Loucy (cell line): ENCODE data around the gene ADGRB3.
"Not testable (repeated sequence)": the region's sequence is repeated elsewhere in the genome, so short reads cannot be mapped to it uniquely, and the experiment has no call there.

Experiments
- H2AFZ ChIP-seq: fragments of 200-600 bp; sonication (generic); 2 replicates; pipeline ENCODE4 v1.6.0; 2016; ENCODE audit warnings: antibody characterized with exemption, mild to moderate bottlenecking, low read length, moderate library complexity
- H3F3A ChIP-seq: fragments of 200-600 bp; 2 replicates; pipeline ENCODE4 v1.6.0; 2016; ENCODE audit warnings: antibody characterized with exemption, low read depth, mild to moderate bottlenecking
- H3K27me3 ChIP-seq: fragments of 200-600 bp; sonication (generic); 2 replicates; pipeline ENCODE4 v1.6.1; 2014; ENCODE audit warnings: low read length, mild to moderate bottlenecking; ENCODE audit not compliant: insufficient read depth, poor library complexity, severe bottlenecking
- H3K36me3 ChIP-seq: fragments of 200-600 bp; sonication (generic); 2 replicates; pipeline ENCODE4 v1.6.1; 2016; ENCODE audit warnings: low read length; ENCODE audit not compliant: insufficient read depth
- H3K4me1 ChIP-seq: fragments of 200-600 bp; sonication (generic); 2 replicates; pipeline ENCODE4 v1.5.1; 2014; ENCODE audit warnings: low read length, mild to moderate bottlenecking; ENCODE audit not compliant: insufficient read depth, poor library complexity, severe bottlenecking
- H3K4me2 ChIP-seq: fragments of 200-600 bp; sonication (generic); 2 replicates; pipeline ENCODE4 v1.6.0; 2014; ENCODE audit warnings: antibody characterized with exemption, low read length, low read depth, mild to moderate bottlenecking; ENCODE audit not compliant: poor library complexity, severe bottlenecking
- H3K4me3 ChIP-seq: fragments of 200-600 bp; sonication (generic); 2 replicates; pipeline ENCODE4 v1.5.1; 2014; ENCODE audit warnings: low read length, mild to moderate bottlenecking, mixed read lengths; ENCODE audit not compliant: poor library complexity, severe bottlenecking
- H3K79me2 ChIP-seq: fragments of 200-600 bp; sonication (generic); 2 replicates; pipeline ENCODE4 v1.6.1; 2014; ENCODE audit warnings: low read length; ENCODE audit not compliant: insufficient read depth
- H3K9ac ChIP-seq: fragments of 200-600 bp; sonication (generic); 2 replicates; pipeline ENCODE4 v1.6.0; 2014; ENCODE audit warnings: mild to moderate bottlenecking, low read depth, low read length, moderate library complexity; ENCODE audit not compliant: poor library complexity, severe bottlenecking
- H3K9me2 ChIP-seq: fragments of 200-600 bp; sonication (generic); replicated peaks from 2 replicates; pipeline ENCODE4 v1.6.1; 2016; ENCODE audit warnings: low read depth, low read length, mixed read lengths
- H3K9me3 ChIP-seq: fragments of 200-600 bp; sonication (generic); 2 replicates; pipeline ENCODE4 v1.6.1; 2014; ENCODE audit warnings: mild to moderate bottlenecking, antibody characterized with exemption, low read length, low read depth; ENCODE audit not compliant: insufficient read depth
- H4K20me1 ChIP-seq: fragments of 200-600 bp; sonication (generic); 2 replicates; pipeline ENCODE4 v1.6.0; 2014; ENCODE audit warnings: antibody characterized with exemption, low read length, mild to moderate bottlenecking; ENCODE audit not compliant: insufficient read depth, poor library complexity, severe bottlenecking
- EZH2phosphoT487 ChIP-seq: fragments of 200-600 bp; IDR thresholded peaks from 2 replicates; pipeline ENCODE4 v1.6.1; 2018; ENCODE audit warnings: antibody characterized with exemption, mild to moderate bottlenecking, moderate library complexity, borderline replicate concordance
- TF ChIP-seq, protein P1 (sequence below): fragments of 200-600 bp; sonication (generic); conservative IDR thresholded peaks from 2 replicates; pipeline ENCODE4 v1.5.1; 2014; ENCODE audit warnings: mild to moderate bottlenecking, antibody characterized with exemption, low read length

The ADGRB3 gene

DNA sequence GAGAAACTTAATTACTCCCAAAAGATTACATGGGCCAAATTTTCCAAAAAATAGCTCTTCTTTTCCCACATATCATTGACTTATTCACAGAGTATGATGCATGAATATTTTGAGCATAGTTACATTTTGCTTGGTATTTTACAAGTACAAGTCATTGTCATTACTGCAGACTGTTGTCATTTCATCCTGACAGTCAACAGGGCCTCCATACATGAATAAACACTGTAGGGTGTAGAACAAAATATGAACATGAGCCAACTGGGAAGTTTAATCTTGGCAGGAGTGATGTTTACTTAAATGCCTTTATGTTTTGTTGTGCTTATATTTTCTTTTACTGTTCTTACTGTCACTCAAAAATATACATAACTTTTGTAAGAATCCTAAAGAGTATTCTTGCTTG is 340.7 kb downstream of the ADGRB3 start:
- Histone ChIP-seq H3K9me3 (no peaks in the 10 kb centered on the region), H4K20me1 (no peaks in the 10 kb centered on the region), H3K4me1 (no peaks in the 10 kb centered on the region), H3K9ac (no peak overlapping the region), H3K27me3 (no peaks in the 10 kb centered on the region), H3K4me2 (no peak overlapping the region), H3K9me2 (no peaks in the 10 kb centered on the region), H3F3A (no peaks in the 10 kb centered on the region), H3K4me3 (no peak overlapping the region), H2AFZ (no peak overlapping the region), H3K36me3 (no peaks in the 10 kb centered on the region), H3K79me2 (no peaks in the 10 kb centered on the region)
- TF ChIP-seq, protein P1, sequence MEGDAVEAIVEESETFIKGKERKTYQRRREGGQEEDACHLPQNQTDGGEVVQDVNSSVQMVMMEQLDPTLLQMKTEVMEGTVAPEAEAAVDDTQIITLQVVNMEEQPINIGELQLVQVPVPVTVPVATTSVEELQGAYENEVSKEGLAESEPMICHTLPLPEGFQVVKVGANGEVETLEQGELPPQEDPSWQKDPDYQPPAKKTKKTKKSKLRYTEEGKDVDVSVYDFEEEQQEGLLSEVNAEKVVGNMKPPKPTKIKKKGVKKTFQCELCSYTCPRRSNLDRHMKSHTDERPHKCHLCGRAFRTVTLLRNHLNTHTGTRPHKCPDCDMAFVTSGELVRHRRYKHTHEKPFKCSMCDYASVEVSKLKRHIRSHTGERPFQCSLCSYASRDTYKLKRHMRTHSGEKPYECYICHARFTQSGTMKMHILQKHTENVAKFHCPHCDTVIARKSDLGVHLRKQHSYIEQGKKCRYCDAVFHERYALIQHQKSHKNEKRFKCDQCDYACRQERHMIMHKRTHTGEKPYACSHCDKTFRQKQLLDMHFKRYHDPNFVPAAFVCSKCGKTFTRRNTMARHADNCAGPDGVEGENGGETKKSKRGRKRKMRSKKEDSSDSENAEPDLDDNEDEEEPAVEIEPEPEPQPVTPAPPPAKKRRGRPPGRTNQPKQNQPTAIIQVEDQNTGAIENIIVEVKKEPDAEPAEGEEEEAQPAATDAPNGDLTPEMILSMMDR: no peak
- no peak for TF ChIP-seq EZH2phosphoT487

DNA sequence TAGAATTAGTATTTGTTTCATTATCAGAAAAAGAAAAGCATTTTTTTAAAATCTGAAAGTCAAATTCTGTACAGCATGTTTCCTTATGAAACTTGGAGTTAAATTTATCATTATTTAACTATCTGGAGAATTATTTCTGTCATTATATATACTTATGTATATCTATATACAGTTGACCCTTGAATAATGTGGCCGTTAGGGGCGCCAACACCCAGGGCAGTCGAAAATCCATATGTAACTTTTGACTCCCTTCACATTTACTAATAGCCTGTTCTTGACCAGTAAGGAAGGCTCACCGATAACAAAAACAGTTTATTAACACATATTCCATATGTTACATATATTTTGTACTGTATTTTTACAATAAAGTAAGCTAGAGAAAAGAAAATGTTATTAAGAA is 341.2 kb downstream of the ADGRB3 start:
- H3K27me3 ChIP-seq: no peaks in the 10 kb centered on the region
- no peak overlapping the region for H3K4me3 ChIP-seq
- TF ChIP-seq, protein P1: peak; percentile 33
- TF ChIP-seq EZH2phosphoT487: no peak
- H3K79me2 ChIP-seq: no peaks in the 10 kb centered on the region
- H3K9me3 ChIP-seq: no peaks in the 10 kb centered on the region
- H3K36me3 ChIP-seq: no peaks in the 10 kb centered on the region
- no peak overlapping the region for H3K4me2 ChIP-seq
- no peaks in the 10 kb centered on the region for H3K9me2 ChIP-seq
- no peak overlapping the region for H3K9ac ChIP-seq
- H2AFZ ChIP-seq: no peak overlapping the region
- no peaks in the 10 kb centered on the region for H4K20me1 ChIP-seq
- H3K4me1 ChIP-seq: no peaks in the 10 kb centered on the region
- no peaks in the 10 kb centered on the region for H3F3A ChIP-seq

DNA sequence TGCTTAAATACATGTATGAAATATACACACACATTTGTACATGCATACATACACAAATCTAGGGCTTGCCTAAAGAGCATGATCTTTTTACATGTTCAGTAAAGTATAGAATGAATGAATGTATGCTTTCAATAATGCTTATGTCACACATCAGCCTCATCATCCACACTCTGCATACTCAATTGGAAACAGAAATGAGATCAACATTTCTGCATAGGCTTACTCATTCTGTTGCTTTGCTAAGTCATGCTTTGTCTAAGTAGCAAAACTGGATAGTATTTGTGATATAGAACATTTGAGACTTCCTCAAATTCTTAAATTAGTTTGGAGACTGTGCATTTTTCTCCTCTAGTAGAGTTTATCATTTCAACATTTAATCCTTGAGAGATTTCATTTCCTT is 343.3 kb downstream of the ADGRB3 start:
- Histone ChIP-seq H3K4me3 (no peak overlapping the region), H4K20me1 (no peaks in the 10 kb centered on the region), H3K36me3 (no peaks in the 10 kb centered on the region), H3K4me2 (no peak overlapping the region), H3K9ac (no peak overlapping the region), H2AFZ (no peak overlapping the region), H3K79me2 (no peaks in the 10 kb centered on the region), H3K27me3 (no peaks in the 10 kb centered on the region), H3K9me3 (no peaks in the 10 kb centered on the region), H3F3A (no peaks in the 10 kb centered on the region), H3K9me2 (no peaks in the 10 kb centered on the region), H3K4me1 (no peaks in the 10 kb centered on the region)
- TF ChIP-seq, protein P1: no peak
- TF ChIP-seq EZH2phosphoT487: no peak

DNA sequence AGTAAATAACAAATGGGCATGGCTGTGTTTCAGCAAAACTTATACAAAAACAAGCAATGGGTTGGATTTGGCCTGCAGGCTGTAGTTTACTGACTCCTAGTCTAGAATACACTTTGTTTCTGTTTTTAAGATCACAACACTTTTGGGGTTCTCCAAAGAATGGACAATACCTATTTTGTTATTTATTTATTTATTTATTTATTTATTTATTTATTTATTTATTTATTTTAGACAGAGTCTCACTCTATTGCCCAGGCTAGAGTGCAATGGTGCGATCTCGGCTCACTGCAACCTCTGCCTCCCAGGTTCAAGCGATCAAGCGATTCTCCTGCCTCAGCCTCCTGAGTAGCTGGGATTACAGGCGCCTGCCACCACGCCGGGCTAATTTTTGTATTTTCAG is 346.6 kb downstream of the ADGRB3 start:
- not testable (repeated sequence) for H3K36me3 ChIP-seq, H3K4me1 ChIP-seq, H2AFZ ChIP-seq, H3K9me3 ChIP-seq, H3K9ac ChIP-seq, H4K20me1 ChIP-seq, H3K79me2 ChIP-seq, H3K27me3 ChIP-seq, H3K4me2 ChIP-seq, H3K9me2 ChIP-seq, H3F3A ChIP-seq, H3K4me3 ChIP-seq
